Immature natural killer cell (primary cell): ENCODE results near the gene LRP8. TPM values are rescaled to one million over a fixed set of nuclear protein-coding genes. Genes with fewer than 3 reads are reported as not detected.

Experiments used
- DNase-seq, 3 donors: peaks; one replicate each; pipeline ENCODE4 v3.0.0; 2022; ENCODE audit warnings: mixed read lengths in 1 of 3
- H3K27ac Mint-ChIP-seq, 6 donors: one replicate each; pipeline ENCODE4 v1.8.0; 2020; ENCODE audit warnings: mixed read lengths in 6 of 6, mild to moderate bottlenecking in 5 of 6, inconsistent platforms in 4 of 6, moderate library complexity in 3 of 6
- H3K27me3 Mint-ChIP-seq, 3 donors: one replicate each; pipeline ENCODE4 v1.8.0; 2020 to 2021; ENCODE audit warnings: low read depth in 3 of 3, mild to moderate bottlenecking in 3 of 3, mixed read lengths in 3 of 3, moderate library complexity in 3 of 3, inconsistent platforms in 1 of 3
- H3K36me3 Mint-ChIP-seq, 3 donors: one replicate each; pipeline ENCODE4 v1.8.0; 2020; ENCODE audit warnings: mixed read lengths in 3 of 3, inconsistent platforms in 2 of 3, mild to moderate bottlenecking in 2 of 3
- H3K4me1 Mint-ChIP-seq, 2 donors: one replicate each; pipeline ENCODE4 v1.8.0; 2020; ENCODE audit warnings: inconsistent platforms in 2 of 2, mild to moderate bottlenecking in 2 of 2, mixed read lengths in 2 of 2, moderate library complexity in 1 of 2
- H3K4me3 Mint-ChIP-seq, 5 donors: one replicate each; pipeline ENCODE4 v1.8.0; 2020; ENCODE audit warnings: mild to moderate bottlenecking in 5 of 5, mixed read lengths in 5 of 5, inconsistent platforms in 3 of 5, moderate library complexity in 3 of 5
- H3K9me3 Mint-ChIP-seq, 6 donors: one replicate each; pipeline ENCODE4 v1.8.0; 2020; ENCODE audit warnings: mild to moderate bottlenecking in 6 of 6, mixed read lengths in 6 of 6, inconsistent platforms in 4 of 6, moderate library complexity in 3 of 6
- polyA plus RNA-seq, 3 donors: library from polyadenylated mRNA; unstranded; fragments of 300-500 nt; fragmentation: Illumina TruSeq; gene quantifications; one replicate each; pipeline ENCODE4 v1.2.3, GENCODE V29; 2021

Gene LRP8
- polyA plus RNA-seq, 3 donors from 2014 or later, result 0.86 to 3.4 (median 1.1) TPM

- Mint-ChIP-seq H3K36me3 (peaks cover 0 to 4% (median 4%) of the 10 kb centered on the region in 3 donors), H3K27me3 (peaks cover 0 to 4% (median under 1%) of the 10 kb centered on the region in 3 donors), H3K27ac (peak overlapping the region in 1 of 6 donors; percentile 26), H3K4me3 (no peak overlapping the region), H3K4me1 (peaks cover 2 to 13% of the 10 kb centered on the region in 2 donors), H3K9me3 (no peaks in the 10 kb centered on the region)
- DNase-seq, result no peak
Observed at GRCh38 chr1:53319296-53320101, 8.4 kb downstream of the LRP8 start.

GRCh38 chr1:53317646-53318539, 10.0 kb downstream of the LRP8 start:
- Mint-ChIP-seq H3K9me3 (no peaks in the 10 kb centered on the region), H3K27ac (peak overlapping the region in 2 of 6 donors; percentile 7 to 77), H3K36me3 (peaks cover 0 to 4% (median 4%) of the 10 kb centered on the region in 3 donors), H3K4me3 (no peak overlapping the region), H3K27me3 (peaks cover 0 to 2% (median 0%) of the 10 kb centered on the region in 3 donors), H3K4me1 (peaks cover 3 to 13% of the 10 kb centered on the region in 2 donors)
- no peak for DNase-seq

- Mint-ChIP-seq H3K4me1 (peaks cover 5 to 9% of the 10 kb centered on the region in 2 donors), H3K27me3 (peaks cover 0 to 2% (median 0%) of the 10 kb centered on the region in 3 donors), H3K9me3 (no peaks in the 10 kb centered on the region), H3K36me3 (no peaks in the 10 kb centered on the region), H3K27ac (peak overlapping the region in 1 of 6 donors; percentile 7), H3K4me3 (no peak overlapping the region)
- no peak for DNase-seq
Observed at GRCh38 chr1:53316766-53317581, 10.9 kb downstream of the LRP8 start.

GRCh38 chr1:53316424-53316765, 11.5 kb downstream of the LRP8 start:
- peaks cover 0 to 4% (median 0%) of the 10 kb centered on the region in 3 donors for H3K27me3 Mint-ChIP-seq
- H3K36me3 Mint-ChIP-seq, result no peaks in the 10 kb centered on the region
- H3K27ac Mint-ChIP-seq, result no peak overlapping the region
- peaks cover 11 to 13% of the 10 kb centered on the region in 2 donors for H3K4me1 Mint-ChIP-seq
- H3K4me3 Mint-ChIP-seq, result no peak overlapping the region
- H3K9me3 Mint-ChIP-seq, result no peaks in the 10 kb centered on the region
- no peak for DNase-seq

GRCh38 chr1:53315456-53316423, 12.1 kb downstream of the LRP8 start:
- Mint-ChIP-seq H3K4me3 (no peak overlapping the region), H3K27me3 (peaks cover 0 to 4% (median 0%) of the 10 kb centered on the region in 3 donors), H3K27ac (no peak overlapping the region), H3K36me3 (no peaks in the 10 kb centered on the region), H3K4me1 (peaks cover 12 to 13% of the 10 kb centered on the region in 2 donors), H3K9me3 (no peaks in the 10 kb centered on the region)
- no peak for DNase-seq

- Mint-ChIP-seq H3K36me3 (no peaks in the 10 kb centered on the region), H3K9me3 (no peaks in the 10 kb centered on the region), H3K4me1 (peaks cover 12 to 13% of the 10 kb centered on the region in 2 donors), H3K27ac (no peak overlapping the region), H3K27me3 (peaks cover 0 to 4% (median 0%) of the 10 kb centered on the region in 3 donors), H3K4me3 (no peak overlapping the region)
- DNase-seq, result no peak
Observed at GRCh38 chr1:53315046-53315445, 12.8 kb downstream of the LRP8 start.

GRCh38 chr1:53314606-53315005, 13.3 kb downstream of the LRP8 start:
- Mint-ChIP-seq H3K4me1 (peaks cover 12 to 13% of the 10 kb centered on the region in 2 donors), H3K27ac (no peak overlapping the region), H3K9me3 (no peaks in the 10 kb centered on the region), H3K36me3 (no peaks in the 10 kb centered on the region), H3K4me3 (no peak overlapping the region), H3K27me3 (peaks cover 0 to 4% (median 0%) of the 10 kb centered on the region in 3 donors)
- no peak for DNase-seq

GRCh38 chr1:53314096-53314495, 13.8 kb downstream of the LRP8 start:
- Mint-ChIP-seq H3K27ac (peak overlapping the region in 1 of 6 donors; percentile 62), H3K9me3 (no peaks in the 10 kb centered on the region), H3K4me1 (peaks cover 12 to 13% of the 10 kb centered on the region in 2 donors), H3K36me3 (no peaks in the 10 kb centered on the region), H3K4me3 (no peak overlapping the region), H3K27me3 (peaks cover 0 to 3% (median 0%) of the 10 kb centered on the region in 3 donors)
- no peak for DNase-seq

GRCh38 chr1:53313556-53313955, 14.3 kb downstream of the LRP8 start:
- Mint-ChIP-seq H3K27me3 (peaks cover 0 to 4% (median 0%) of the 10 kb centered on the region in 3 donors), H3K4me1 (peaks cover 12% of the 10 kb centered on the region in 2 donors), H3K36me3 (no peaks in the 10 kb centered on the region), H3K4me3 (no peak overlapping the region), H3K9me3 (no peaks in the 10 kb centered on the region), H3K27ac (peak overlapping the region in 2 of 6 donors; percentile 36 to 81)
- DNase-seq, result no peak

GRCh38 chr1:53311702-53312305, 16.1 kb downstream of the LRP8 start:
- Mint-ChIP-seq H3K4me1 (peaks cover 10 to 12% of the 10 kb centered on the region in 2 donors), H3K9me3 (no peaks in the 10 kb centered on the region), H3K4me3 (no peak overlapping the region), H3K36me3 (no peaks in the 10 kb centered on the region), H3K27ac (peak overlapping the region in 3 of 6 donors; percentile 5 to 65 (median 48)), H3K27me3 (peaks cover 0 to 4% (median 0%) of the 10 kb centered on the region in 3 donors)
- no peak for DNase-seq

- no peak for DNase-seq
- H3K27me3 Mint-ChIP-seq, result peaks cover 0 to 4% (median 0%) of the 10 kb centered on the region in 3 donors
- peaks cover 17 to 18% of the 10 kb centered on the region in 2 donors for H3K4me1 Mint-ChIP-seq
- H3K4me3 Mint-ChIP-seq, result no peak overlapping the region
- no peaks in the 10 kb centered on the region for H3K36me3 Mint-ChIP-seq
- H3K9me3 Mint-ChIP-seq, result no peaks in the 10 kb centered on the region
- H3K27ac Mint-ChIP-seq, result peak overlapping the region in 1 of 6 donors; percentile 5
Observed at GRCh38 chr1:53310847-53311681, 16.8 kb downstream of the LRP8 start.
